B cell (primary cell): Measurements from ENCODE around the gene IRS2. TPM values are rescaled to one million over a fixed set of nuclear protein-coding genes. Genes with fewer than 3 reads are reported as not detected.

Experiments used
- ATAC-seq: fragments of 200-7000 bp; cut with Tn5 transposase; one replicate; pipeline ENCODE4 v1.10.0; 2021; ENCODE audit warnings: low read depth, mild to moderate bottlenecking, moderate number of reproducible peaks, moderate library complexity
- CTCF ChIA-PET: fragments of 350-600 bp; sonication (Branson Sonifier 250); formaldehyde crosslinking; loops from one replicate; lab custom pipeline; 2021; ENCODE audit warnings: antibody characterized with exemption, inconsistent platforms; lab: Charles Lee
- POLR2A ChIA-PET: fragments of 350-600 bp; sonication (Branson Sonifier 250); formaldehyde crosslinking; loops from one replicate; lab custom pipeline; 2021; ENCODE audit warnings: antibody characterized with exemption; lab: Charles Lee
- DNase-seq: peaks from one replicate; pipeline ENCODE4 v3.0.0; 2013
- H2AFZ ChIP-seq: 2 replicates; pipeline ENCODE4 v1.6.1; 2012; ENCODE audit warnings: mild to moderate bottlenecking, low read depth, low read length; ENCODE audit not compliant: insufficient read depth, poor library complexity, severe bottlenecking
- H3K27ac ChIP-seq, 2 donors: 1 replicate in 1 of 2; 2 replicates in 1 of 2; pipeline ENCODE4 v1.5.1; 2012 to 2013; ENCODE audit warnings: low read length in 2 of 2, mild to moderate bottlenecking in 2 of 2, moderate library complexity in 1 of 2
- H3K27me3 ChIP-seq, 4 experiments: fragments of 200-600 bp in 1 of 4; sonication (generic) in 1 of 4; replicated peaks in 1 of 4; 1 replicate in 2 of 4; 2 replicates in 2 of 4; pipeline versions ENCODE4 v1.6.1 to v1.7.0; 2013 to 2016; ENCODE audit warnings: low read length in 3 of 4, mild to moderate bottlenecking in 2 of 4, mixed read lengths in 1 of 4, moderate library complexity in 1 of 4; ENCODE audit not compliant: insufficient read depth in 4 of 4, control insufficient read depth in 3 of 4; ENCODE audit errors: control extremely low read depth in 1 of 4
- H3K36me3 ChIP-seq, 2 experiments: replicated peaks in 1 of 2; 1 replicate in 1 of 2; 2 replicates in 1 of 2; pipeline versions ENCODE4 v1.6.1 to v1.7.1; 2013; ENCODE audit warnings: low read length in 1 of 2; ENCODE audit not compliant: insufficient read depth in 2 of 2, control insufficient read depth in 1 of 2; ENCODE audit errors: control extremely low read depth in 1 of 2, extremely low read depth in 1 of 2
- H3K4me1 ChIP-seq, 2 donors: fragments of 200-600 bp in 1 of 2; sonication (generic) in 1 of 2; 1 replicate in 1 of 2; 2 replicates in 1 of 2; pipeline versions ENCODE4 v1.5.1 to v1.6.1; 2013 to 2017; ENCODE audit warnings: low read length in 2 of 2; ENCODE audit not compliant: control insufficient read depth in 2 of 2, insufficient read depth in 2 of 2
- H3K4me2 ChIP-seq: replicated peaks from 2 replicates; pipeline ENCODE3; 2012; ENCODE audit warnings: mild to moderate bottlenecking, low read depth, low read length; ENCODE audit not compliant: poor library complexity, severe bottlenecking
- H3K4me3 ChIP-seq, 5 experiments: fragments of 200-600 bp in 1 of 5; sonication (generic) in 1 of 5; 1 replicate in 3 of 5; 2 replicates in 2 of 5; pipeline versions ENCODE4 v1.5.1 to v1.7.0; 2011 to 2016; ENCODE audit warnings: low read length in 4 of 5, mild to moderate bottlenecking in 4 of 5, low read depth in 2 of 5, control low read depth in 1 of 5, moderate library complexity in 1 of 5; ENCODE audit not compliant: insufficient read depth in 1 of 5; ENCODE audit errors: control extremely low read depth in 1 of 5, extremely low read depth in 1 of 5
- H3K79me2 ChIP-seq: fragments of 200-600 bp; sonication (generic); one replicate; pipeline ENCODE4 v1.6.0; 2016; ENCODE audit warnings: low read length; ENCODE audit not compliant: control insufficient read depth, insufficient read depth
- H3K9ac ChIP-seq: fragments of 200-600 bp; sonication (generic); 2 replicates; pipeline ENCODE4 v1.6.1; 2017; ENCODE audit warnings: mild to moderate bottlenecking, low read length, moderate library complexity
- H3K9me3 ChIP-seq, 3 donors: one replicate each; pipeline versions ENCODE4 v1.6.1 to v1.7.1; 2013; ENCODE audit warnings: low read length in 2 of 3; ENCODE audit not compliant: control insufficient read depth in 2 of 3, insufficient read depth in 1 of 3; ENCODE audit errors: control extremely low read depth in 1 of 3
- H4K20me1 ChIP-seq: 2 replicates; pipeline ENCODE4 v1.6.0; 2012; ENCODE audit warnings: mild to moderate bottlenecking, low read length; ENCODE audit not compliant: insufficient read depth, control insufficient read depth, poor library complexity, severe bottlenecking
- H3K27ac Mint-ChIP-seq: one replicate; pipeline ENCODE4 v1.8.0; 2021; ENCODE audit warnings: mixed read lengths
- H3K27me3 Mint-ChIP-seq: one replicate; pipeline ENCODE4 v1.8.0; 2021; ENCODE audit warnings: mixed read lengths
- H3K4me1 Mint-ChIP-seq: one replicate; pipeline ENCODE4 v1.8.0; 2021; ENCODE audit warnings: mixed read lengths
- H3K4me3 Mint-ChIP-seq: one replicate; pipeline ENCODE4 v1.8.0; 2021; ENCODE audit warnings: mixed read lengths
- H3K9me3 Mint-ChIP-seq: one replicate; pipeline ENCODE4 v1.8.0; 2022; ENCODE audit warnings: mixed read lengths; ENCODE audit not compliant: insufficient read depth
- CTCF ChIP-seq: fragments of 200-600 bp; IDR thresholded peaks from one replicate; pipeline ENCODE4 v1.8.0; 2022; ENCODE audit warnings: antibody characterized with exemption, mild to moderate bottlenecking
- EZH2 ChIP-seq: IDR thresholded peaks from 2 replicates; pipeline ENCODE4 v1.6.1; 2012; ENCODE audit warnings: borderline replicate concordance, low read depth, mild to moderate bottlenecking, moderate library complexity, low read length; ENCODE audit not compliant: insufficient read depth, poor library complexity, severe bottlenecking
- WGBS: methylation state at CpG from one replicate; pipeline ENCODE4 v1.1.5; 2013; ENCODE audit warnings: missing lambda C conversion rate; ENCODE audit not compliant: insufficient coverage; 5-methylcytosine and 5-hydroxymethylcytosine counted together
- intact Hi-C: fragments of 100-400 bp; cut with micrococcal nuclease; formaldehyde crosslinking; loops from one replicate; pipeline ENCODE4 v1.10.0; 2022
- polyA plus RNA-seq: library from polyadenylated mRNA; depleted of rRNA; stranded (reverse); fragments of >200 nt; gene quantifications from 2 replicates; pipeline ENCODE4 v1.2.3, GENCODE V29; 2012
- total RNA-seq, 2 donors: library from RNA; stranded (reverse); fragments of 120-200 nt in 1 of 2; gene quantifications; 1 replicate in 1 of 2; 2 replicates in 1 of 2; pipeline versions ENCODE4 v1.2.3 to v1.2.4, GENCODE V29; 2013 to 2022

IRS2 gene
- total and polyA plus RNA-seq, 2 donors (not counting 1 experiment from before 2014, with no cell fraction given), result 5.8 to 26.9 TPM

- H2AFZ ChIP-seq, result no peak overlapping the region
- H3K4me1 ChIP-seq, result no peaks in the 10 kb centered on the region
- intact Hi-C loops, result no loop called here
- H3K79me2 ChIP-seq, result no peaks in the 10 kb centered on the region
- DNase-seq (no peak), ATAC-seq (no peak)
- H3K4me3 Mint-ChIP-seq, result no peak overlapping the region
- H3K4me3 ChIP-seq, result no peak overlapping the region
- H3K9me3 Mint-ChIP-seq, result no peaks in the 10 kb centered on the region
- H3K27me3 Mint-ChIP-seq, result peaks cover 19% of the 10 kb centered on the region
- POLR2A ChIA-PET, result no interaction called here
- CTCF ChIA-PET, result no interaction called here
- no peaks in the 10 kb centered on the region for H3K27me3 ChIP-seq
- H3K27ac Mint-ChIP-seq, result no peak overlapping the region
- no peak overlapping the region for H3K4me2 ChIP-seq
- no peaks in the 10 kb centered on the region for H3K4me1 Mint-ChIP-seq
- H3K9ac ChIP-seq, result no peak overlapping the region
- H3K36me3 ChIP-seq, result no peaks in the 10 kb centered on the region
- no peak overlapping the region for H3K27ac ChIP-seq
- no peaks in the 10 kb centered on the region for H4K20me1 ChIP-seq
- TF ChIP-seq CTCF (no peak), EZH2 (no peak)
- 73% methylated on average over 5 of the region's 6 CpGs for WGBS
- no peaks in the 10 kb centered on the region for H3K9me3 ChIP-seq
Measured at GRCh38 chr13:109724603-109725002, 61.8 kb downstream of the IRS2 start.

GRCh38 chr13:109723046-109723445, 63.3 kb downstream of the IRS2 start:
- CTCF ChIA-PET, result no interaction called here
- Histone ChIP-seq H3K4me3 (no peak overlapping the region), H3K27me3 (no peaks in the 10 kb centered on the region), H3K4me2 (no peak overlapping the region), H3K36me3 (no peaks in the 10 kb centered on the region), H3K27ac (no peak overlapping the region), H3K79me2 (no peaks in the 10 kb centered on the region), H2AFZ (no peak overlapping the region), H3K9me3 (no peaks in the 10 kb centered on the region), H4K20me1 (no peaks in the 10 kb centered on the region), H3K9ac (no peak overlapping the region), H3K4me1 (no peaks in the 10 kb centered on the region)
- POLR2A ChIA-PET, result no interaction called here
- Mint-ChIP-seq H3K27me3 (peaks cover 9% of the 10 kb centered on the region), H3K9me3 (no peaks in the 10 kb centered on the region), H3K4me1 (no peaks in the 10 kb centered on the region), H3K27ac (no peak overlapping the region), H3K4me3 (no peak overlapping the region)
- intact Hi-C loops, result no loop called here
- 89% methylated on average over 2 of the region's 3 CpGs for WGBS
- ATAC-seq (no peak), DNase-seq (no peak)
- TF ChIP-seq EZH2 (no peak), CTCF (no peak)
